ENCODE data around the gene MEF2C.

MEF2C gene

DNA sequence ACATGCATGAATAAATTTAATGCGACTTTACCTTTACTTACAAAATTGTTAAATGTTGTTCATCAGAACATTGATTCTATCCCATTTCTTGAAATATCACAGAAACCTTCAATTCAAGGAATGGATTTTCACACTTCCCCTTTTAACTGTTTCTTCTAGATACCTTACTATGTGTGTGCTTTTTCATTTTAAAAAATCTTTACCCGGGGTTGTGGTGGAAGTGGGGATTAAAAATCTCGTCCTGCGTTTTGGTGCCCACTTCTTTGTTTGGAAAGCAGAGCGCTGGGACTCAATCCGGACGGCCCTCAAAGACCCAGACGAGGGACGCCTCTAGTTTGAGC is 5.8 kb upstream of the MEF2C start:
- no peak for DNase-seq (ENCODE audit: low read depth in 2 of 2)

DNA sequence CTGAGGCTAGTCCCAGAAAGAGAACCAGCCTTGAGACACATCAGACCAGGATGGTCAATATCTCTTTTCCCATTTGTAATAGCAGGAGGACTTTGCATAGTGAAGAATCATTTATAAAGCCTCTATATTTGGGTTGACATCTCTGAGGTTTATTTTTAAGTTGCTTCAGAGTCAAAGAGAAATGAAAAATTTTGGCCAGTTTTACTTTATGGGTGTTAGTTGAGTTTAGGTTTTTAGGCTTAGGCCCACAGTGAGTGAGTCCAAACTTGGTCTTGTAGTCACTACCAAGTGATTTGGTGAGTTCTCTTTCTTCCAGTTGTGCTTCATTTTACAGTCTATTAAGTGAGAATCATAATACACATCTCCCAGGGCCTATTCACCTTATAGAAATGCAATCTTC is 5.3 kb upstream of the MEF2C start:
- DNase-seq (ENCODE audit: low read depth in 2 of 2): no peak

GRCh38 chr5:88887342-88887741 is 4.4 kb upstream of the MEF2C start:
- no peak for DNase-seq (ENCODE audit: low read depth in 2 of 2)

GRCh38 chr5:88886746-88887341 is 3.9 kb upstream of the MEF2C start:
- no peak for DNase-seq (ENCODE audit: low read depth in 2 of 2)

DNA sequence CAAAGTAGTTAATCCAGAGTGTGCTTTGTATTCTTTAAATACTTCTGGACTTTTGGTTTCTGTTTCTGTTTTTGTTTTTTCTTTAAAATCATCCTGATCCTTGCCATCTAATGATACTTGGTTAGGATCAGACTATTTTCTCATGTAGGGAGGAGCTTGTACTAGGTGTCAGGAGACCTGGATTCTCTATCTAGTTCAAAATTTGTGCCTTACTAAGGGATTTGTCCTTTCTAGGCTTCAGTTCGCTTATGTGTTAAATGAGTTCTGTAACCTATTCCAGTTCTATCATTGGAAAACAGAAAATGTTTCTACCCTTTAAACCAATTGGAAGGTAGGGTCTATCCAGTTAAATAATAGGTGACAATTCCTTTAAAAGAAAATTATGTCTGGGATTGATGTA is 3.3 kb upstream of the MEF2C start:
- no peak for DNase-seq (ENCODE audit: low read depth in 2 of 2)

- DNase-seq (ENCODE audit: low read depth in 2 of 2): no peak
These were observed 2.0 kb upstream of the MEF2C start for GRCh38 chr5:88885002-88885401.

- DNase-seq (ENCODE audit: low read depth in 2 of 2): no peak
These were observed 1.6 kb upstream of the MEF2C start for GRCh38 chr5:88884608-88884877.

DNA sequence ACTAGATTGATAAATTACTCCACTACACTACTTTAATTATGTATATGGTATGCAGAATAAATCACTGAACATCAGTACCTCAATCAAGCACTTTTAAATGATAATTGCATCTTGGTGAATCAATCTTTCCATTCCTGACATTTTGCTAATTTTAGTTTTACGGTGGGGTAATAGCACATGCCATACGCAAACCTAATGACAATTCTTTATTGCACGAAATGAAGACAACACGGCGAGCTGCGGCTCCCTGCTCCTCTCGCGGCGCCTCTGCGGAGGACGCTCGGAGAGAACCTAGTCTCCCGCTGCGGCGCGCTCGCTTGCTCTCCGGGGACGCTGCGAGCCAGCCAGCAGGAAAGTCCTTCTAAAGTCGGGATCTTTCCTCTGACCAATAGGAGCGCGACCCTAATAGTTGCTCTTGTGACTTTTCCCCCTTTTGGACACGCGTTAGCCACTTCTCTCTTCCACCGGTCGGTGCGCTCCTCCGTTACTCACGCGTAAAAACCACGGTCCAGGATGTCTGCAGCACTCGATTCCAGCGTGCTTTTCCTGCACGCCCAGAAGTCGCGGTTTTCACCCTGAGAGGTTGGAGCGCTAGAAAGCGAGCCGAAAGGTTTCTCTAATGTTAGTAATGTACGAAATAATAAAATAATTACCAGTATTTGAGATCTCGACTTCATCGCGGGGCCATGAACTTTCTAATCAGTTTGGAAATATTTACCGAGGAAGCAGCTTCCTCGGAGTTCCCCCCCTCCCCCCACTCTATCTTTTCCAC is 1.0 kb upstream of the MEF2C start:
- DNase-seq (ENCODE audit: low read depth in 2 of 2): no peak

- no peak for DNase-seq (ENCODE audit: low read depth in 2 of 2)
These were observed 527 bp downstream of the MEF2C start for GRCh38 chr5:88882276-88883038.

- no peak for DNase-seq (ENCODE audit: low read depth in 2 of 2)
These were observed 1.4 kb downstream of the MEF2C start for GRCh38 chr5:88881571-88881971.

DNA sequence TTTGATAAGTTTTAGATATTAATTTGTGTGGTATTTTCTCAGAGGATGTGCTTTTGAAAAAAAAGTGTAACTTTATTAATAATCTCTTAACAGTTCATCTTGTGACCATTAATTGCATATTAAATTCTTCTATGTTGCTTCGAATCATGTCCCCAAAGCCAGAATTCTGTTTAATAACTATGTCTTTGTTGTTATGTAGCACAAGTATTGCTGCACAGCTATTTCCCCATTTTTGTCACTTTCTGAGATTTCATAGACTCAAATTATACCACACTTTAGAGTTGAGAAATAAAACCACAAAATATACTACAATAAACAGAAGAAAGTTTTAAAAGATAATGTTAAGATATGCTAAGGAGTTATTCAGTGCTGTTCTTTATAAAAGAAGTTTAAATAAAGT is 2.8 kb downstream of the MEF2C start:
- no peak for DNase-seq (ENCODE audit: low read depth in 2 of 2)

DNA sequence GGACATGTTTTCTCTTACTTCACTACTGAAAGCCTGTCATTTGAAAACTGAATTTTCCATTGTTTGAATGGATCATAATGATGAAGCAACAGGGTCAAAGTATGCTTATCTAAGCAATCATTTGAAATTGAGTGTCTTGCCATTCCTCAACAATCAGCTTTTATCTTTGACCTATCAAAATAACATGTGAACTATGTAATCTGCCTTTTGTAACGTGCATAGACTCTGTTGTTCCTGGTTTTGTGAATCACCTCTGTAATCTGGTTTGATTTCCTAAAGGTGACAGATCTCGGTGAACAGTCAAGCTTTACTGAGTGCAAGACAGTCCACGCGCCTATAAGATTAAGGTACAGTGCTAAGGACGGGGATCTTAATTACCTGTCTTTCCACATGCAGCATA is 3.3 kb downstream of the MEF2C start:
- no peak for DNase-seq (ENCODE audit: low read depth in 2 of 2)

DNA sequence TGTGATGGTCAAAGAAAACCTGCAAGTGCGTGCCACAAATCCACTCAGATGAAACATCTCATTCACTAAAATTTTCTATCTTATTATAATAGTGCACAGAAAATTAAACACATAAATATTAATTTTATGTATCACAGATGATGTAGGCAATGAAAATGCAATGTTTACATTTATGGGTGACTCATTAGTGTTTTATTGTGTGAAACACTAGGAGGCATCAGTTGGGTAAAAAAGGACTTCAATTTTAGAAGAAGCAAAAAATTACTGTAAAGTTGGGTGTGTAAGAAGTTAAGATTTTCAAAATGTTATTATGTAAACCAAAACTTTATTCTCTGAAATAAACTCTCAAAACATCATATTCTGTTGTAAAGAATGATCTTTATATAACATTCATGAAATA is 4.0 kb downstream of the MEF2C start:
- no peak for DNase-seq (ENCODE audit: low read depth in 2 of 2)

DNA sequence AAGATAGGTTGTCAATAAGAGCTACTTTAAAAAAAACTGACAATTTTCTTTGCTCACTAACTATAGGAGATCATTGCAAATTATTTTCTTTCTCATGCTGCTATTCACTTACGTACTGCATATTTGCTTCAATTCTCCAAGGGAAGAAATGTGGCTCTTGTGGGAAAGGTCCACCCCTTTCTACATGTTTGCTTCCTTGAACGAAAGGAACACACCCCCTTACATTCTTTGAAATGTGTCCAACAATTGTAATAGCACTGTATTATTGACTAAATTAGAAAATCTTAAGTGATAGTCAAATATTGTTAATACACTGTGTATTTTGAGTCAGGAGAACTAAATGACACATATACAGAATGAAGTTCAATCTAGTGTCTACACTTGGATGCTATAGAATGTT is 5.2 kb downstream of the MEF2C start:
- no peak for DNase-seq (ENCODE audit: low read depth in 2 of 2)

- DNase-seq (ENCODE audit: low read depth in 2 of 2): no peak
These were observed 6.3 kb downstream of the MEF2C start for GRCh38 chr5:88876714-88877113.

- no peak for DNase-seq (ENCODE audit: low read depth in 2 of 2)
These were observed 7.4 kb downstream of the MEF2C start for GRCh38 chr5:88875341-88876234.

- DNase-seq (ENCODE audit: low read depth in 2 of 2): no peak
These were observed 9.5 kb downstream of the MEF2C start for GRCh38 chr5:88873447-88873846.

- DNase-seq (ENCODE audit: low read depth in 2 of 2): no peak
These were observed 10.0 kb downstream of the MEF2C start for GRCh38 chr5:88872971-88873370.

DNA sequence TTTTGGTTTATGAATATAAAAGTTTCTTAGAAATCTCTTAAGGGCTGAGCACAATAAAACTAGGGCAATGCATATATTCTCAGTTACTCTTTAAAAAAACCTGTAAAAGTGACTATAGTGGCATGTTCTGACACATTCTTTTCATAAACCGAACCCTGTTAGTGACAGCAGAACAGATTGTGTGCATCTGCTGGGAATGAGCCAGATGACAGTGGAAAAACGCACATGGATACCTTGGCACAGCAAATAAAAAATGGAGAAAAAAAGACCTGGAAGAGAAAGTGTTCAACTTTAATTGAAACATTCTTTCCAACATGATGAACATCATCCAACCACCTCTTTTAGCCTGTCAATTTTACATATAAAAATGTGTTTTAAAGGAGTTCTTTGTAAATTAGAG is 12.7 kb downstream of the MEF2C start:
- DNase-seq (ENCODE audit: low read depth in 2 of 2): no peak

- no peak for DNase-seq (ENCODE audit: low read depth in 2 of 2)
These were observed 14.4 kb downstream of the MEF2C start for GRCh38 chr5:88868468-88869068.

GRCh38 chr5:88867638-88868037 is 15.3 kb downstream of the MEF2C start:
- DNase-seq (ENCODE audit: low read depth in 2 of 2): no peak

GRCh38 chr5:88863523-88863922 is 19.5 kb downstream of the MEF2C start:
- no peak for DNase-seq (ENCODE audit: low read depth in 2 of 2)

Data from activated CD8-positive, alpha-beta memory T cell treated with anti-CD3 and anti-CD28 coated beads for 4 hours (primary cell).